HG03442 (cell line): Measurements from ENCODE around the gene FAM156B.
A peak's percentile ranks its signal among the peaks of the same experiment; 100 is the strongest.
"Not testable (repeated sequence)": the region's sequence is repeated elsewhere in the genome, so short reads cannot be mapped to it uniquely, and the experiment has no call there.

Source experiments
- ATAC-seq: cut with Tn5 transposase; IDR thresholded peaks from one replicate; pipeline ENCODE4 v1.9.1; 2021; ENCODE audit warnings: mild to moderate bottlenecking, moderate library complexity; ENCODE audit not compliant: unreplicated experiment

FAM156B gene

DNA sequence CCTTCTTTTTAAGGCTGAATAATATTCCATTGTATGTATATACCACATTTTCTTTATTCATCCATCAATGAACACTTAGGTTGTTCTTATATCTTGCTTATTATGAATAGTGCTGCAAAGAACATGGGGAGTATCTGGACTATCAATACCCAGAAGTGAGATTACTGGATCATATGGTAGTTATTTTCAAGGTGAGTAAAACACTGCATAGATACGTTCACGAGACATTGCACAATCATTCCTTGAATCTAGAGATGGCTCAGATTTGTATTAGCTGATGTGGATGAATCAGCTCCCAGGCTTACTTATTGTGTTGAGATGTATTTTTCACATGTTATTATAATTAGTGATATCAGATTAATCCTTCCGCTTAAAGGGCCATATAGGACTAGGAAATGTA lies 17.6 kb downstream of the FAM156B start:
- ATAC-seq = not testable (repeated sequence)

DNA sequence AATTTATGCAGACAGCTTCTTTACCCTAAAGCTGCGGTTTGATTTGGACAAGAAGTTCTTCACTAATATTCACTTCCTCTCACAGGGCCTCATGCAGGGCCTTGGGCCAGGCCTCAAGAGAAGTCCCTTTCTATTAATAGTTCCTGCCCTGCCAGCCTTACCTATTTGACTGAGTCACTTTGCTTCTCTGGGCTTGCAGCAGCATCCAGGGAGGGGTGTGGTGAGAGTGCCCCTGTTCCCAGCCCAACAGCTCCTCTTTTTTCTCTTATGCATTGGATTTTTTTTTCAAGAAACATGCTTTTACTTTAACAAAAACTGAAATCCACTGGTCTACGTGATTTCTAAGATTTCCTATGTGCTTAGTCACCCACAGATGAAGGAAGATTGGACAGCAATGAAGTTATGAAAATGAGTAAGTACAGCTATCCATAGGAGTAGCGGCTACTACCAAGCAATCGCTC lies 26.7 kb downstream of the FAM156B start:
- ATAC-seq = peak; percentile 50

DNA sequence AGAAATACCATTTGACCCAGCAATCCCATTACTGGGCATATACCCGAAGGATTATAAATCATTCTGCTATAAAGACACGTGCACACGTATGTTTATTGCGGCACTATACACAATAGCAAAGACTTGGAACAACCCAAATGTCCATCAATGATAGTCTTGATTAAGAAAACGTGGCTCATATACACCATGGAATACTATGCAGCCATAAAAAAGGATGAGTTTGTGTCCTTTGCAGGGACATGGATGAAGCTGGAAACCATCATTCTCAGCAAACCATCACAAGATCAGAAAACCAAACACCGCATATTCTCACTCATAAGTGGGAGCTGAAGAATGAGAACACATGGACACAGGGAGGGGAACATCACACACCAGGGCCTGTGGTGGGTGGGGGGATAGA lies 33.1 kb downstream of the FAM156B start:
- ATAC-seq = not testable (repeated sequence)

DNA sequence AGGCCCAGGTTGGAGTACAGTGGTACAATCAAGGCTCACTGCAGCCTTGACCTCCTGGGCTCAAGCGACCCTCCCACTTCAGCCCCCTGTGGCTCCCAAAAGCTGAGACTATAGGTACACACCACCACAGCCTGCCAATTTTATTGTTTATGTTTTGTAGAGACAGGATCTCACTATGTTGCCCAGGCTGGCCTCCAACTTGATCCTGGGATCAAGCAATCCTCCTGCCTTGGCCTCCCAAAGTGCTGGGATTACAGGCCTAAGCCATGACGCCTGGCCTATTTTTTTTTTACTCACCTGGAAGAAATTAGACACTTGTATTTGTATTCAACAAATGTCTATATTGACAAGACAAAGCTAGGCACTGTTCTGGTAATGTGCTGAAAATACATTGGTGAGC lies 36.1 kb downstream of the FAM156B start:
- ATAC-seq = no peak

DNA sequence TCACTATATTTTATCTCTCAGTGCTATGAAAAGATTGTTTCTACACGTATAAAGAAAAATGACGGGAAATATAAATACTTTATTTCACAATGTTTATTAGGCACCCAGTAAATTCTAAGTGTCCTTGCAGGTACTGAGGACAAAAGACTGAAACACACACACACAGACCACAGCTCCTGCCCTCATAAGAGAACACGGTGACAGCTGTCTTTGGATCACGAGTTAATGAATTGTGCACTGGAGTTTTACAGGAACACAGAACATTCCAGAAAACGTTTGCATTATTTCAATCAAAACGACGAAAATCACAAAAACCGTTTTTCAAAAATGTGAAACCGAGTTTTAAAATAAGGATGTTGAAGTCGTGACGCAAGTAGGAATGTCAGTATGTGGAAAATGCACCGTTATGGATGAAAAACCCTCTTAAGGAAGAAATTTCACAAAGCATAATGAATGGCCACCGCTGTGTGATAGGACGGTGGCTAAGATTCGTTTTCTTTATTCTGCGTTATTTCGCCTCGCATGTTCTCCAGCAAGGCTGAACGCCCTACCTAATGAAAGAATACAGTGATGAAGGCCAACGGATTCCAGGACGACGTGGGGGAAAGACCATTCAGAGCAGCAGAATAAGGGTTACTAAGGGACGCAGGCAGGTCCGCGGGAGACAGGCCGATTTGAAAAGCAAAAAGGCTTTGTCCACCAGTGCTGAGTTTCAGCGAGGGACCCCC lies 37.0 kb downstream of the FAM156B start:
- ATAC-seq = no peak

DNA sequence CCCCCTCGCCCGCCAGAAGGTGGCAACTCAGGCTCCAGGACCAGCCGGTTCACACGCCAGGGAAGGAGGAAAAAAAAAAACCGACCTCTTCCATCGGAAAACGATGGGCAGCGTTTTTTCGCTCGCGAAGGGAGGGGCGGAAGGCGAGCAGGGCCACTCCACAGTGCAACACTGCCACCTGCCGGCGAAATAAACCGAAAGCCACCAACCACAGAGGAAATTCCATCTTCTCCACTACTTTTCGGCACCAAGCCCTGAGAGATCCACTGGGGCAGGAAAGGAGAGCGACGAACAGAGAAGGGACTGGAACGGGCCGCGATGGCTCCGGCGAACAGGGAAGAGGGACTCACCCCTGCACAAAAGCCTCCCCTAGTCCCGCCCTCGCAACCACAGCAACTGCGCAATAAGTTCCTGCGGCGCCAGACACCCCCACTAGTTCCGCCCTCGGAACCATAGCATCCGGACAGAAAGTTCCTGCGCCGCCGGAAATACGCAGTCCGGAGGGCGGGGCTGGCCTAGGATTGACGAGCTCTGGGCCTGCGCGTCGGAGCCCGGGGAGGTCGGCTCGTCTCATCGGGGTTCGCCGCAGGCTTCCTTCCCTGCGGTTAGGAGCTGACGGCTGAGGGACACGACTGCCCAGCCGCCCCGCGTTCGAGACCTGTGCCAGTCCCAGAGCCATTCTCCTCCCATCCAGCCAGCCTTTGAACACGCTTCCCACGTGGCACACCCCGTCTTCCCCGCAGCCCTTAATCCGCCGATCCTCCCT lies 37.8 kb downstream of the FAM156B start:
- peak; percentile 90 for ATAC-seq

DNA sequence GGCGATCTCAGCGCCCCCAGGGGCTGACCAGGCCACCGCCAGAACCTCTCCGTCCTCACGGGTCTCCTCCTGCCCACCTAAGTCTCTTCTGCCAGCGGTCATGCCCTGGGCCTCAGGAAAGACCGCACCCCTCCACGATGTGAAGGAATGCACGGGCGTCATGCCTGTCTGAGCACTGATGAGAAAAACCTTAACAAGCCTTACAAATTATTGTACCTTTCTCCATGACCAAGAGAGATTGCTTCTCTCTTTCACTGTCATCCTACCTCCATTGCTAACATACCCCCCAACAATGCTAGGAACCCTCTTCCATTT lies 38.3 kb downstream of the FAM156B start:
- peak; percentile 1 for ATAC-seq

DNA sequence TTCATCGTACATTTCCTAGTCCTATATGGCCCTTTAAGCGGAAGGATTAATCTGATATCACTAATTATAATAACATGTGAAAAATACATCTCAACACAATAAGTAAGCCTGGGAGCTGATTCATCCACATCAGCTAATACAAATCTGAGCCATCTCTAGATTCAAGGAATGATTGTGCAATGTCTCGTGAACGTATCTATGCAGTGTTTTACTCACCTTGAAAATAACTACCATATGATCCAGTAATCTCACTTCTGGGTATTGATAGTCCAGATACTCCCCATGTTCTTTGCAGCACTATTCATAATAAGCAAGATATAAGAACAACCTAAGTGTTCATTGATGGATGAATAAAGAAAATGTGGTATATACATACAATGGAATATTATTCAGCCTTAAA lies 43.6 kb downstream of the FAM156B start:
- ATAC-seq = not testable (repeated sequence)

DNA sequence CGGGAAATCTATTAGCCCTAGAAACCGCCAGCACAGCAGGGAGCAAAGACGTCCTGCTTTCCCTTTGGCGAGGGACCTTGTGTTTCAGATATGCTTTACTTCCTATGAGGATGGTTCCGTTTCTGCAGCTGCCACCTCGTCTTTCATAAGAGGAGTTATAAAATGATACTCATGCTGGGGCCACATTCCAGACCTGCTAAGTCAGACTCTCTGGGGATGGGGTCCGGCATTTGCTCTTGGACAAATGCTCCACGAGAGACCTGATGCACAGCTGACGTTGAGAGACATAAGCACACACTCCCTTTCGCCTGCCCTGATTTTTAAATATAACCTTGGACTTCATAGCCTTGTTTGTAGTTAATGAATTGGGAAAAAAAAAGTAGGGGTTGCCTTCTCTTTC lies 44.6 kb downstream of the FAM156B start:
- ATAC-seq = not testable (repeated sequence)

DNA sequence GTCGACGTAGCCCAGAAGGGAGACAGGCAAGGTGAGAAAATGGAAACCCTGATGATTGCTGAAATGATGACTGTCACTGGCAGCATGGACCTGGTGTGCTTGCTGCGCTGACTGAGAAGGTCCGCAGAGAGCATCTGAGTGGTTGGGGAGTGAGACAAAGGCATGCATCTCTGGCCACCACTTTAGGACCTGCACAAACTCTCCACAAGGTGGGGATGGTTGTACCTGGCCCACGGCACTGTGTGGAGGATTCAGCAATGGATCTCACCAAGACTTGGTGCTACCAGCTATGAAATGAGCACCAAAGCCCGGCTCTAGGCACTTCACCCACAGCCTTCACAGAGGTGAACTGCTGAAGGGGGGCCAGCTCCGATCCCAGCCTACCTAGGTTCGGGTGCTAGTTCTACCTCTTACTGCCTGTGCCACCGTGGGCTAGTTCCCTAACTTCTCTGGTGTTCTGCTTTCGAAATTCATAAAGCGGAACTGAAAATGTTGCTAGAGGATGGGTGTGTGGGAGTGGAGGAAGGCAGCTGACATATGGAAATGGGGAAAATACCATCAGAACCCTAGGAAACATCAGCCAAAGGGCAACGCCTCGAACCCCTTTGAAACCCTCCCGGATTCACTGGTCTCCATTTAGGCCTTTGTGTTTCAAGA lies 48.8 kb downstream of the FAM156B start:
- not testable (repeated sequence) for ATAC-seq

DNA sequence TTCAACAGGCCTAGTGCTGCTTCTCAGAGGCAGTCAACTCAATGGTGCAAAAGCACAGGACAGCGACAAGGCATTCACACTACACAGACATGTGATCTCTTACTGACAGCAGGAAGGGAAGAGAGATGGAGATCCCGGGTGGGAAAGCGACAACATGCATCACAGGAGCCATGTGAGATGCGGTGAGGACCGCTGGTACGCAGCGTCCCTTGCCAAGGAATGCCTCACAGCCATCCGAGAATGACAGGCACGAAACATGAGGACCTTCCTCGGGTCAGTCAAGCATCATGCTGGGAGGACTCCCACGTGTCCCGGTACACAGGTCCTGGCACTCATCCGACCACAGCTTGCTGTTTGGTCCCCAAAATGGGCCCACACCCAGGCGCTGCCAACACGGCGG lies 50.4 kb downstream of the FAM156B start:
- ATAC-seq = not testable (repeated sequence)

DNA sequence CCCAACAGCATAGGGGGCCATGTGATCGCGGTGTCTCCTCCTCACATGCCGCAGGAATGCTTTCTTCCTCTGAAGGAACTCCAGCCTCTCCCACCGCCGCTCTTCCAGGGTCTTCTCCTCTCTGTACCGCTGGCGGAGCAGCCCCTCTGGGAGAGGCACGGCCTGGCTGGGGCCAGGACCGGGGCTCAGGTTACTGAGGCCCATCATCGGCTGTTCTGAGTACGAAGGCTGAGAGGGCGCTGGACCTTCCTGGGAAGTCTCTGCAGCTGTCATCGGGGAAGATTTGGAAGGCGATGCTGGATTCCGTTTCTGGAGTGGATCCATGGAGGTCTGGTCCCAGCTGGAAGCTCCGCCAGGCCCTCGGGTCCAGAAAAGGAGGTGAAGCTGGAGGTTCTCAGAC lies 51.1 kb downstream of the FAM156B start:
- ATAC-seq = not testable (repeated sequence)

DNA sequence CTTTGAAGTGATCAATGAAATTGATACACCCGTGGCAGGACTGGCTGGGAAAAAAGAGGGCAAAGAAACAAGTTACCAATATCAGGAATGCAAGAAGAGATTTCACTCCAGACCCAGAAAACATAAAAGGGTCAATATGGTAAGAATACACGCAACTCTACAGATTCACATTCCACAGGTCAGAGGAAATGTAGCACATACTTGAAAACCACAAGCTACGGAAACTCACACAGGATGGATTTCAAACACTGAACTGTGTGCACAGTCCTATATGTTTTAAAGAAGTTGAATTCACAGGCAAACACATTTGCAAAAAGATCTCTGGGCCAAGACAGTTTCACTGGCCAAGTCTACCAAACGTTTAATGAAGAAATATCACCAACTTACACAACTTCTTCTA lies 52.2 kb downstream of the FAM156B start:
- ATAC-seq = not testable (repeated sequence)

DNA sequence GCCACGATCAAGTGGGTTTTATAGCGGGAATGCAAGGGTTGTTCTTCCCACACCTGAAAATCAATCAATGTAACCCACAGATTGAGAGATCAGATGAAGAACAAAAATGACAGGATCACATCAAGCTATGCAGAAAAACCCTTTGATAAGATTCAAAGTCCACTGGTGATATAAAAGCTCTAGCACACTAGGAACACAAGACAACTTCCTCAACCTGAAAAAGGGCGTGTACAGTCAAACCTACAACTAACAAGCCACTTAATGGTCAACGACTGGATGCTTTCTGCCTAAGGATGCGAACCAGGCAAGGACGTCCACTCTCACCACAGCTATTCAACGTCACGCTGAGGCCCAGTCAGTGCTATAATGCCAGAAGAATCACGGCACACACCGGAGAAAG lies 52.8 kb downstream of the FAM156B start:
- not testable (repeated sequence) for ATAC-seq
